Urinary bladder (tissue), 4 donors: ENCODE results near the gene USP31. TPM values are rescaled to one million over a fixed set of nuclear protein-coding genes. Genes with fewer than 3 reads are reported as not detected.
"Not testable (repeated sequence)": the region's sequence is repeated elsewhere in the genome, so short reads cannot be mapped to it uniquely, and the experiment has no call there.

Source experiments
- DNase-seq: peaks from one replicate; pipeline ENCODE4 v3.0.0-alpha.2; 2015; ENCODE audit errors: extremely low spot score
- H3K27ac ChIP-seq: one replicate; pipeline ENCODE4 v1.5.1; 2013; ENCODE audit warnings: low read depth, mild to moderate bottlenecking, moderate library complexity
- H3K36me3 ChIP-seq: one replicate; pipeline ENCODE4 v1.6.1; 2013; ENCODE audit warnings: mild to moderate bottlenecking, moderate library complexity; ENCODE audit not compliant: insufficient read depth
- H3K4me1 ChIP-seq: one replicate; pipeline ENCODE4 v1.6.1; 2013; ENCODE audit warnings: mild to moderate bottlenecking, moderate library complexity; ENCODE audit not compliant: insufficient read depth
- H3K4me3 ChIP-seq: one replicate; pipeline ENCODE4 v1.5.1; 2013; ENCODE audit warnings: low read depth, low read length
- WGBS: extraction: QIAGEN DNeasy Blood & Tissue Kit; methylation state at CpG from one replicate; pipeline ENCODE4 v1.1.7; 2013; 5-methylcytosine and 5-hydroxymethylcytosine counted together
- polyA plus RNA-seq: library from polyadenylated mRNA; stranded (reverse); fragments of 200-250 nt; gene quantifications from one replicate; pipeline ENCODE4 v1.2.3, GENCODE V29; 2013
- total RNA-seq: library from RNA; depleted of rRNA; stranded (reverse); fragments of >200 nt; gene quantifications from one replicate; pipeline ENCODE4 v1.2.3, GENCODE V29; 2014
- donor health status: healthy with polysubstance abuse.
- donor health status: healthy.

The USP31 gene
- total and polyA plus RNA-seq, 2 donors: 3.7 to 27.4 TPM

- H3K36me3 ChIP-seq: no peaks in the 10 kb centered on the region
- no peak overlapping the region for H3K27ac ChIP-seq
- no peak for DNase-seq
- 41% methylated on average over 4 of the region's 4 CpGs for WGBS
- no peaks in the 10 kb centered on the region for H3K4me1 ChIP-seq
- H3K4me3 ChIP-seq: peak overlapping the region; percentile 98
These were observed 727 bp upstream of the USP31 start for GRCh38 chr16:23149993-23150364.

GRCh38 chr16:23148513-23149266 lies 562 bp downstream of the USP31 start:
- peak overlapping the region; percentile 98 for H3K4me3 ChIP-seq
- H3K4me1 ChIP-seq: no peaks in the 10 kb centered on the region
- WGBS: under 1% methylated on average over 103 of the region's 103 CpGs
- peak overlapping the region; percentile 86 for H3K27ac ChIP-seq
- DNase-seq: no peak
- H3K36me3 ChIP-seq: no peaks in the 10 kb centered on the region

DNA sequence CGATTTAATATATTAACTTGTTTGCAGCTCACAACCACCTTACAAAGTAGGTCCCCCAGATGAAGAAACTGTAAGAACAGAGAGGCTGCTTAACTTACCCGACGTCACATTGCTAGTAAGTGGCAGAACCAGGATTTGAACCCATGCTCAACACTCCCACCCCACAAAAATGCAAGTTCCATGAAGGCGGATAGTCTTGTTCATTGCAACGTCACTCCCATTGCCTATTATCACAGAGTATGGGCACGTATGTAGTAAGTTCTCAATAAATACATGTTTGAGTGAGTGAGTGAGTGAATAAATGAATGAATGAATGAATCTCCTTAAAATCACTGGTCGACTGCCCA lies 1.1 kb downstream of the USP31 start:
- WGBS: 50% methylated on average over 7 of the region's 7 CpGs
- peak overlapping the region; percentile 41 for H3K27ac ChIP-seq
- no peaks in the 10 kb centered on the region for H3K36me3 ChIP-seq
- DNase-seq: no peak
- peak overlapping the region; percentile 98 for H3K4me3 ChIP-seq
- H3K4me1 ChIP-seq: no peaks in the 10 kb centered on the region

DNA sequence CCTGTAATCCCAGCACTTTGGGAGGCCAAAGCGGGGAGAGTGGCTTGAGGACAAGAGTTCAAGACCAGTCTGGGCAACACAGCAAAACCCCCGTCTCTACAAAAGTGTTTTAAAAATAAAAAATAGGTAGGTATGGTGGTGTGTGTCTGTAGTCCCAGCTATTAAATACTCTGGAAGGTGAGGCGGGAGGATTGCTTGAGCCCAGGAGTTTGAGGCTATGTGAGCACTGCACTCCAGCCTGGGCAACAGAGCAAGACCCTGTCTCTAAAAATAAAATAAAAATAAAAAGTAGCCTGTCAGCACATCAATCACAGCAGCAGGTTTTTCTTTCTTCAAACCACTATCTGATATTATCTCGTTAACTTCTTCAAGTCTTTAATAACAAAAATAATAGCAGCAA lies 1.6 kb downstream of the USP31 start:
- WGBS: 82% methylated on average over 4 of the region's 4 CpGs
- H3K4me1 ChIP-seq: no peaks in the 10 kb centered on the region
- no peak overlapping the region for H3K27ac ChIP-seq

DNA sequence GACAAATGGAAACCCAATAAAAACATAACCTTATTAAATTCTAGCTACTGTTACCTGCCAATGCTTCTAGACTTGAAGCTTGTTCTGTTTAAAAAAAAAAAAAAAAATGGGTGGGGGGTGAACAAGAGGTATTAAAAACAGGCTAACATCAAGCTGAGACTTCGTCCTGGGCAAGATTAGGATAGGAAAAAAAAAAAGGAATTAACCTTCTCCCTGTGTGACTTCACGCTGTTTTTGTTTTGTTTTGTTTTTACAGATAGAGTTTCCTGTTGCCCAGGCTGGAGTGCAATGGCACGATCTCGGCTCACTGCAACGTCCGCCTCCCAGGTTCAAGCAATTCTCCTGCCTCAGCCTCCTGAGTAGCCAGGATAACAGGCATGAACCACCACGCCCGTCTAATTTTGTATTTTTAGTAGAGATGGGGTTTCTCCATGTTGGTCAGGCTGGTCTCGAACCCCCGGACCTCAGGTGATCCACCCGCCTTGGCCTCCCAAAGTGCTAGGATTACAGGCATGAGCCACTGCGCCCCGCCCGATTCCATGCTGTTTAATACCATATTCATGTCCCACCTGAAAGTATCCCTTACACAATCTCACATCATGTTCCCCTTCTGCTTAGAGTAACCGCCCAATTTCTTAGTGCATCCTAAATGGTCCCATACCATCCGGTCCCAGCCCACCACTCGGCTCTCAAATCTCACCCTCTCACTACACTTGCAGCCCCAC lies 2.2 kb downstream of the USP31 start:
- 78% methylated on average over 17 of the region's 17 CpGs for WGBS
- H3K27ac ChIP-seq: no peak overlapping the region
- peak overlapping the region; percentile 26 for H3K4me3 ChIP-seq
- H3K36me3 ChIP-seq: no peaks in the 10 kb centered on the region
- no peaks in the 10 kb centered on the region for H3K4me1 ChIP-seq
- no peak for DNase-seq

More for the DNA sequence above, 1.6 kb downstream of the USP31 start:
- no peak for DNase-seq
- H3K4me3 ChIP-seq: peak overlapping the region; percentile 26
- no peaks in the 10 kb centered on the region for H3K36me3 ChIP-seq

GRCh38 chr16:23145608-23146007 lies 3.6 kb downstream of the USP31 start:
- Histone ChIP-seq H3K4me3 (no peak overlapping the region), H3K27ac (no peak overlapping the region), H3K4me1 (no peaks in the 10 kb centered on the region), H3K36me3 (no peaks in the 10 kb centered on the region)
- no peak for DNase-seq
- WGBS: 44% methylated on average over 3 of the region's 3 CpGs

DNA sequence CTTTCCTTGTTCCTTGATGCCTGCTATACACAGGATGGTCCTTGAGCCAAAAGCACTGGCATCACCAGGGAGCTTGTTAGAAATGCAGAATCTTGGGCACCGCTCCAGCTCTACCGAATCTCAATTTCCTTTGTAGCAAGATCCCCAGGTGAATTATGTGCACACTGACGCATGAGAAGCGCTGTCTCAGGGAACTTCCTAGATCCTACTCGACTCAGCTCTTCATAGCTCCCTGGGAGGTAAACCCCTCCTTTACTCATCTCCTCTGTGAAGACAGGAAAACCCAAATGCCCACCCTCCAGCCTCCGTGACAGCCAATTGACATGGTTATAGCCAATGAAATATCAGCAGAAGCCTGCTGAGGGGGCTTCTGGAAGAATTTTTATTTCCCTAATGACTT lies 4.1 kb downstream of the USP31 start:
- DNase-seq: no peak
- Histone ChIP-seq H3K27ac (no peak overlapping the region), H3K4me1 (no peaks in the 10 kb centered on the region), H3K4me3 (no peak overlapping the region), H3K36me3 (no peaks in the 10 kb centered on the region)
- WGBS: 72% methylated on average over 6 of the region's 6 CpGs

DNA sequence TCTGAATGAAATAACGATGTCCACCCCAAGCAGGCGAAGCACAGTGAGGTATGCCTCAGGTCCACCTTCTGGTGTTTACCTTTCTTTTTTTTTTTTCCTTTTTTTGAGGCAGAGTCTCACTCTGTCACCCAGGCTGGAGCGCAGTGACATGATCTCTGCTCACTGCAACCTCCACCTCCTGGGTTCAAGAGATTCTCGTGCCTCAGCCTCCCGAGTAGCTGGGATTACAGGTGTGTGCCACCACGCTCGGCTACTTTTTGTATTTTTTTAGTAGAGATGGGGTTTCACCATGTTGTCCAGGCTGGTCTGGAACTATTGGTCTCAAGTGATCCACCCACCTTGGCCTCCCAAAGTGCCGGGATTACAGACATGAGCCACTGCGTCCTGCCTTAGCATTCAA lies 4.9 kb downstream of the USP31 start:
- WGBS: 92% methylated on average over 9 of the region's 9 CpGs
- not testable (repeated sequence) for H3K27ac ChIP-seq, H3K4me1 ChIP-seq, H3K4me3 ChIP-seq, DNase-seq, H3K36me3 ChIP-seq

GRCh38 chr16:23143391-23143790 lies 5.9 kb downstream of the USP31 start:
- WGBS: 84% methylated on average over 3 of the region's 3 CpGs
- DNase-seq: no peak
- Histone ChIP-seq H3K4me1 (no peaks in the 10 kb centered on the region), H3K36me3 (no peaks in the 10 kb centered on the region), H3K4me3 (no peak overlapping the region), H3K27ac (peak overlapping the region; percentile 40)

- H3K4me3 ChIP-seq: no peak overlapping the region
- no peaks in the 10 kb centered on the region for H3K36me3 ChIP-seq
- DNase-seq: no peak
- H3K4me1 ChIP-seq: no peaks in the 10 kb centered on the region
- WGBS: 50% methylated on average over 7 of the region's 7 CpGs
- no peak overlapping the region for H3K27ac ChIP-seq
These were observed 7.1 kb downstream of the USP31 start for GRCh38 chr16:23141959-23142740.

DNA sequence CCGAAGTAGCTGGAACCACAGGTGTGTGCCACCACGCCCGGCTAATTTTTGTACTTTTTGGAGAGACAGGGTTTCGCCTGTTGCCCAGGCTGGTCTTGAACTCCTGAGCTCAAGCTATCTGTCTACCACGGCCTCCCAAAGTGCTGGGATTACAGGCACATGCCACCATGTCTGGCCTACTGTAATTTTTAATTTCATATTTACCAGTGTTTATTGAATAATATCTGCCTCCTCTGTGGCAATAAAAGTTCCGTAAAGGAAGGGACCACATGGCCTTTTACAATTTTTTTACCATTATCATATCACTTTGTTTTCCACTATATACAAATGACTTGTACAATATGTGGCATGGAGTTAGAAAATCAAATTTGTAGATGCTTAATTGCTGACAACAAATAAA lies 7.8 kb downstream of the USP31 start:
- WGBS: 87% methylated on average over 6 of the region's 6 CpGs
- H3K4me1 ChIP-seq: no peaks in the 10 kb centered on the region

GRCh38 chr16:23141033-23141432 lies 8.2 kb downstream of the USP31 start:
- peak overlapping the region; percentile 66 for H3K27ac ChIP-seq
- DNase-seq: no peak

More for the DNA sequence above, 7.8 kb downstream of the USP31 start:
- Histone ChIP-seq H3K4me3 (no peak overlapping the region), H3K27ac (peak overlapping the region; percentile 66), H3K36me3 (no peaks in the 10 kb centered on the region)
- no peak for DNase-seq

DNA sequence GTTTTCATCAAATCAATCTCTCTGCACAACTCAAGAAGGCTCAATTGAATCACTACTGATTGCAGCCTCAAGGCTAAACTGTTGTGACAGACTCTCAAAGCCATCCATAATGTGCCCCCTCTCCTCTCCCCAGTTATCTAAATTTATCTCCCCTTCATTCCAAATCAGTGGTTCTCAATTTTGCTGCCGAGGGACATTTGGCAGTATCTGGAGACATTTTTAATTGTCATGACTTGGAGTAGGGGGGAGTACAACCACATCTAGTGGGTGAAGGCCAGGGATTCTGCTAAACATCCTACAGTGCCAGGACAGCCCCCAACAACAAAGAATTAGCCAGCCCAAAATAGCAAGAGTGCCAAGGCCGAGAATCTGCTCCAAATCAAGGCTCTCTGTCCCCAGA lies 9.1 kb downstream of the USP31 start:
- no peaks in the 10 kb centered on the region for H3K36me3 ChIP-seq
- no peak for DNase-seq
- H3K4me3 ChIP-seq: no peak overlapping the region
- no peaks in the 10 kb centered on the region for H3K4me1 ChIP-seq
- 68% methylated on average over 2 of the region's 2 CpGs for WGBS
- H3K27ac ChIP-seq: peak overlapping the region; percentile 62

More at GRCh38 chr16:23141033-23141432, 8.2 kb downstream of the USP31 start:
- Histone ChIP-seq H3K36me3 (no peaks in the 10 kb centered on the region), H3K4me3 (no peak overlapping the region), H3K4me1 (no peaks in the 10 kb centered on the region)
- 91% methylated on average over 3 of the region's 3 CpGs for whole genome bisulfite sequencing

DNA sequence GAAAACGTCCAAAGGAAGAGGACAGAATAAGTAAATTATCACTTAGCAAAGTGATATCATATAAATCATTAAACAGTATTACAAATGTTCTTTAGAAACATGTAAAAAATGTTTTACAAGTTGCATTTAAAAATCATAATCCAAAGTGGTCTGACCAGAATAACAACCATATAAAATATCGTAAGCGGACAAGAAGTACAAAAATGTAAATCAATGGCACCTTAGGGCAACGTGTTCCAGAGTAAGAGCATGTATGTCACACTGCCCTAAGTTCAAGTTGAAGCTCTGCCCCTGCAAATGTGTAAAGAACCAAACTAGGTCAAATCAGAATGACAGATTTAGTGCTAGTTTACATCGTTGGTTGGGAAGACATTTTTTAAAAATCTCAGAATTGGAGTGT lies 11.4 kb downstream of the USP31 start:
- no peak for DNase-seq
- no peak overlapping the region for H3K4me3 ChIP-seq
- H3K36me3 ChIP-seq: no peaks in the 10 kb centered on the region
- H3K27ac ChIP-seq: no peak overlapping the region
- H3K4me1 ChIP-seq: no peaks in the 10 kb centered on the region
- WGBS: 58% methylated on average over 5 of the region's 5 CpGs
